HL-60 (cell line): ENCODE data around the gene GNLY.
"Not testable (repeated sequence)": the region's sequence is repeated elsewhere in the genome, so short reads cannot be mapped to it uniquely, and the experiment has no call there.

ENCODE experiments used
- POLR2AphosphoS5 ChIP-seq: IDR thresholded peaks from 2 replicates; pipeline ENCODE4 v1.6.1; 2012; ENCODE audit warnings: low read depth
- TF ChIP-seq, protein P1 (sequence below): IDR thresholded peaks from one replicate; pipeline ENCODE4 v1.5.1; 2011; ENCODE audit warnings: low read length, control low read depth, inconsistent platforms; ENCODE audit not compliant: insufficient read depth

DNA sequence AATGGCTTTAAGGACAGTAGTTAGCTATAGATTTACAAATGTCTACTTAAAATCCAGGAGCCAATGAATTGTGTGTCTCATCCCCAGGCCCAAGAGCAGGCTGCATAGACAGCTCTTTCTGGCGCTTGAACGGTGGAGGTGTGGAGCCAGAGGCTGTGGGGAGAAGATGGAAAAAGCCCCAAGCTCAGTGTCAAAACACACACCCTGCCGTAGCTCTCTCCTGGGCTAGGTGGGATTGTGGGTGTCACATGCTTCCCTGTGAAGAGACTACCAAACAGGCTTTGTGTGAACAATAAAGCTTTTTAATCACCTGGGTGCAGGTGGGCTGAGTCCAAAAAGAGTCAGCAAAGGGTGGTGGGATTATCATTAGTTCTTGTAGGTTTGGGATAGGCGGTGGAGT, 36.8 kb upstream of the GNLY start:
- TF ChIP-seq, protein P1, sequence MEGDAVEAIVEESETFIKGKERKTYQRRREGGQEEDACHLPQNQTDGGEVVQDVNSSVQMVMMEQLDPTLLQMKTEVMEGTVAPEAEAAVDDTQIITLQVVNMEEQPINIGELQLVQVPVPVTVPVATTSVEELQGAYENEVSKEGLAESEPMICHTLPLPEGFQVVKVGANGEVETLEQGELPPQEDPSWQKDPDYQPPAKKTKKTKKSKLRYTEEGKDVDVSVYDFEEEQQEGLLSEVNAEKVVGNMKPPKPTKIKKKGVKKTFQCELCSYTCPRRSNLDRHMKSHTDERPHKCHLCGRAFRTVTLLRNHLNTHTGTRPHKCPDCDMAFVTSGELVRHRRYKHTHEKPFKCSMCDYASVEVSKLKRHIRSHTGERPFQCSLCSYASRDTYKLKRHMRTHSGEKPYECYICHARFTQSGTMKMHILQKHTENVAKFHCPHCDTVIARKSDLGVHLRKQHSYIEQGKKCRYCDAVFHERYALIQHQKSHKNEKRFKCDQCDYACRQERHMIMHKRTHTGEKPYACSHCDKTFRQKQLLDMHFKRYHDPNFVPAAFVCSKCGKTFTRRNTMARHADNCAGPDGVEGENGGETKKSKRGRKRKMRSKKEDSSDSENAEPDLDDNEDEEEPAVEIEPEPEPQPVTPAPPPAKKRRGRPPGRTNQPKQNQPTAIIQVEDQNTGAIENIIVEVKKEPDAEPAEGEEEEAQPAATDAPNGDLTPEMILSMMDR = not testable (repeated sequence)
- TF ChIP-seq POLR2AphosphoS5 = not testable (repeated sequence)
